Liver (tissue), 9 donors: ENCODE measurements around the gene GRAMD2A. TPM values are rescaled to one million over a fixed set of nuclear protein-coding genes. Genes with fewer than 3 reads are reported as not detected.

Source experiments
- DNase-seq: peaks from one replicate; pipeline ENCODE4 v3.0.0-alpha.2; 2017; ENCODE audit warnings: low spot score
- H3K27ac ChIP-seq, 2 donors: one replicate each; pipeline ENCODE4 v1.7.0; 2013; ENCODE audit warnings: inconsistent platforms in 2 of 2, low read length in 2 of 2, control low read depth in 1 of 2, low read depth in 1 of 2, mild to moderate bottlenecking in 1 of 2
- H3K27me3 ChIP-seq, 4 donors: one replicate each; pipeline versions ENCODE4 v1.6.1 to v1.7.0; 2013; ENCODE audit warnings: low read length in 3 of 4, inconsistent platforms in 1 of 4, mild to moderate bottlenecking in 1 of 4, moderate library complexity in 1 of 4; ENCODE audit not compliant: control insufficient read depth in 4 of 4, insufficient read depth in 4 of 4
- H3K36me3 ChIP-seq, 4 donors: one replicate each; pipeline versions ENCODE4 v1.6.1 to v1.7.0; 2013; ENCODE audit warnings: low read length in 3 of 4, mild to moderate bottlenecking in 3 of 4, low read depth in 1 of 4, moderate library complexity in 1 of 4; ENCODE audit not compliant: control insufficient read depth in 4 of 4, insufficient read depth in 3 of 4
- H3K4me1 ChIP-seq, 4 donors: one replicate each; pipeline versions ENCODE4 v1.6.1 to v1.7.0; 2013; ENCODE audit warnings: low read length in 3 of 4, mild to moderate bottlenecking in 3 of 4, moderate library complexity in 1 of 4; ENCODE audit not compliant: control insufficient read depth in 4 of 4, insufficient read depth in 4 of 4
- H3K4me3 ChIP-seq, 3 donors: one replicate each; pipeline versions ENCODE4 v1.6.1 to v1.7.0; 2013; ENCODE audit warnings: low read length in 3 of 3, control low read depth in 1 of 3, low read depth in 1 of 3, mild to moderate bottlenecking in 1 of 3
- H3K9ac ChIP-seq, 2 donors: one replicate each; pipeline ENCODE4 v1.7.0; 2013; ENCODE audit warnings: low read length in 2 of 2, mild to moderate bottlenecking in 2 of 2, moderate library complexity in 2 of 2, control low read depth in 1 of 2, low read depth in 1 of 2
- H3K9me3 ChIP-seq, 4 donors: one replicate each; pipeline versions ENCODE4 v1.6.1 to v1.7.0; 2013; ENCODE audit warnings: low read length in 3 of 4; ENCODE audit not compliant: control insufficient read depth in 4 of 4
- ATF3 ChIP-seq: IDR thresholded peaks from 2 replicates; pipeline ENCODE4 v1.6.1; 2016; ENCODE audit warnings: antibody characterized with exemption
- CTCF ChIP-seq: fragments of 150-350 bp; IDR thresholded peaks from 2 replicates; pipeline ENCODE4 v1.5.1; 2017; ENCODE audit warnings: improper control_type of control experiment, low read depth, low read length; ENCODE audit not compliant: missing input control
- EGR1 ChIP-seq, 2 donors: IDR thresholded peaks; 2 replicates each; pipeline ENCODE4 v1.6.1; 2016 to 2018; ENCODE audit warnings: antibody characterized with exemption in 2 of 2, low read depth in 2 of 2
- FOXA1 ChIP-seq: IDR thresholded peaks from 2 replicates; pipeline ENCODE4 v1.6.1; 2016; ENCODE audit warnings: antibody characterized with exemption
- FOXA2 ChIP-seq: IDR thresholded peaks from 2 replicates; pipeline ENCODE4 v1.6.1; 2016; ENCODE audit warnings: antibody characterized with exemption
- GABPA ChIP-seq, 2 donors: IDR thresholded peaks in 1 of 2; conservative IDR thresholded peaks in 1 of 2; 2 replicates each; pipeline ENCODE4 v1.6.1; 2016; ENCODE audit warnings: antibody characterized with exemption in 2 of 2, mild to moderate bottlenecking in 1 of 2, moderate library complexity in 1 of 2
- HNF4A ChIP-seq, 2 donors: conservative IDR thresholded peaks; 2 replicates each; pipeline ENCODE4 v1.6.1; 2016; ENCODE audit warnings: antibody characterized with exemption in 2 of 2, mild to moderate bottlenecking in 2 of 2
- HNF4G ChIP-seq: IDR thresholded peaks from 2 replicates; pipeline ENCODE4 v1.6.1; 2016; ENCODE audit warnings: antibody characterized with exemption
- JUND ChIP-seq, 2 donors: IDR thresholded peaks; 2 replicates each; pipeline ENCODE4 v1.6.1; 2016; ENCODE audit warnings: antibody characterized with exemption in 2 of 2
- MAX ChIP-seq: IDR thresholded peaks from 2 replicates; pipeline ENCODE4 v1.6.1; 2016; ENCODE audit warnings: antibody characterized with exemption
- NR2F2 ChIP-seq: IDR thresholded peaks from 2 replicates; pipeline ENCODE4 v1.6.1; 2016; ENCODE audit warnings: antibody characterized with exemption
- RAD21 ChIP-seq, 2 donors: IDR thresholded peaks; 2 replicates each; pipeline ENCODE4 v1.6.1; 2016; ENCODE audit warnings: antibody characterized with exemption in 2 of 2, mild to moderate bottlenecking in 2 of 2
- REST ChIP-seq: IDR thresholded peaks from 2 replicates; pipeline ENCODE4 v1.6.1; 2016; ENCODE audit warnings: antibody characterized with exemption, mild to moderate bottlenecking
- RXRA ChIP-seq, 2 donors: IDR thresholded peaks; 2 replicates each; pipeline ENCODE4 v1.6.1; 2017 to 2018; ENCODE audit warnings: antibody characterized with exemption in 2 of 2, mild to moderate bottlenecking in 1 of 2
- SP1 ChIP-seq: IDR thresholded peaks from 2 replicates; pipeline ENCODE4 v1.6.1; 2018; ENCODE audit warnings: antibody characterized with exemption, mild to moderate bottlenecking
- TAF1 ChIP-seq: conservative IDR thresholded peaks from 2 replicates; pipeline ENCODE4 v1.6.1; 2016; ENCODE audit warnings: antibody characterized with exemption, mild to moderate bottlenecking
- YY1 ChIP-seq: IDR thresholded peaks from 2 replicates; pipeline ENCODE4 v1.6.1; 2016; ENCODE audit warnings: antibody characterized with exemption, mild to moderate bottlenecking
- ZBTB33 ChIP-seq: IDR thresholded peaks from 2 replicates; pipeline ENCODE4 v1.6.1; 2016; ENCODE audit warnings: antibody characterized with exemption
- WGBS: extraction: QIAGEN DNeasy Blood & Tissue Kit; methylation state at CpG from one replicate; pipeline ENCODE4 v1.1.7; 2013; 5-methylcytosine and 5-hydroxymethylcytosine counted together
- polyA plus RNA-seq, 2 donors: library from polyadenylated mRNA; stranded (reverse) in 1 of 2; unstranded in 1 of 2; fragments of 200-250 nt in 1 of 2; fragments of >200 nt in 1 of 2; fragmentation: Nextera tagmentation in 1 of 2; extraction: Ambion mirVana in 1 of 2; gene quantifications; one replicate each; pipeline versions ENCODE4 v1.2.1 to v1.2.3, GENCODE V29; 2013 to 2015
- total RNA-seq, 2 donors: library from RNA; depleted of rRNA; stranded (reverse); fragments of >200 nt; gene quantifications; one replicate each; pipeline ENCODE4 v1.2.3, GENCODE V29; 2014
- donor health status: healthy.
- donor health status: healthy.
- donor health status: healthy.
- donor health status: healthy.
- donor health status: healthy.

GRAMD2A gene
- total and polyA plus RNA-seq, 4 donors: not detected

- peaks cover 0 to 8% (median 0%) of the 10 kb centered on the region in 4 donors for H3K27me3 ChIP-seq
- DNase-seq: no peak
- no peaks in the 10 kb centered on the region for H3K9me3 ChIP-seq
- no peaks in the 10 kb centered on the region for H3K36me3 ChIP-seq
- 85% methylated on average over 3 of the region's 3 CpGs for WGBS
- no peak overlapping the region for H3K4me3 ChIP-seq
- TF ChIP-seq TAF1: no peak
- TF ChIP-seq JUND (IDR thresholded peaks at IDR 0.05): no peak
- TF ChIP-seq HNF4A (conservative IDR thresholded peaks at IDR 0.05): no peak
- TF ChIP-seq NR2F2: no peak
- no peak for TF ChIP-seq MAX
- no peak for TF ChIP-seq GABPA (IDR thresholded peaks at IDR 0.05 in 1 of 2, conservative IDR thresholded peaks at IDR 0.05 in 1 of 2)
- TF ChIP-seq RAD21 (IDR thresholded peaks at IDR 0.05): no peak
- TF ChIP-seq RXRA (IDR thresholded peaks at IDR 0.05): no peak
- no peak for TF ChIP-seq REST
- TF ChIP-seq FOXA2: no peak
- TF ChIP-seq EGR1 (IDR thresholded peaks at IDR 0.05; ENCODE audit: low read depth in 2 of 2): no peak
- TF ChIP-seq YY1: no peak
- TF ChIP-seq ZBTB33: no peak
- TF ChIP-seq SP1: no peak
- TF ChIP-seq CTCF: no peak
- TF ChIP-seq ATF3: no peak
- no peak for TF ChIP-seq HNF4G
- no peak for TF ChIP-seq FOXA1
- no peak overlapping the region for H3K27ac ChIP-seq
- H3K4me1 ChIP-seq: no peaks in the 10 kb centered on the region
- H3K9ac ChIP-seq: no peak overlapping the region
These were observed 20.8 kb downstream of the GRAMD2A start for GRCh38 chr15:72176743-72177142.

- H3K9me3 ChIP-seq: no peaks in the 10 kb centered on the region
- no peaks in the 10 kb centered on the region for H3K4me1 ChIP-seq
- H3K36me3 ChIP-seq: no peaks in the 10 kb centered on the region
- WGBS: 91% methylated on average over 6 of the region's 6 CpGs
- H3K4me3 ChIP-seq: no peak overlapping the region
- H3K27me3 ChIP-seq: peaks cover 0 to 8% (median 0%) of the 10 kb centered on the region in 4 donors
- H3K9ac ChIP-seq: no peak overlapping the region
- H3K27ac ChIP-seq: no peak overlapping the region
- no peak for DNase-seq
- TF ChIP-seq JUND (IDR thresholded peaks at IDR 0.05) (no peak), ATF3 (no peak), YY1 (no peak), SP1 (no peak), RXRA (IDR thresholded peaks at IDR 0.05) (no peak), FOXA2 (no peak), TAF1 (no peak), NR2F2 (no peak), GABPA (IDR thresholded peaks at IDR 0.05 in 1 of 2, conservative IDR thresholded peaks at IDR 0.05 in 1 of 2) (no peak), CTCF (no peak), EGR1 (IDR thresholded peaks at IDR 0.05; ENCODE audit: low read depth in 2 of 2) (no peak), FOXA1 (no peak), RAD21 (IDR thresholded peaks at IDR 0.05) (no peak), ZBTB33 (no peak)
These were observed 21.4 kb downstream of the GRAMD2A start for GRCh38 chr15:72176159-72176558.
